ENCODE measurements around the gene C2CD2.

The C2CD2 gene

DNA sequence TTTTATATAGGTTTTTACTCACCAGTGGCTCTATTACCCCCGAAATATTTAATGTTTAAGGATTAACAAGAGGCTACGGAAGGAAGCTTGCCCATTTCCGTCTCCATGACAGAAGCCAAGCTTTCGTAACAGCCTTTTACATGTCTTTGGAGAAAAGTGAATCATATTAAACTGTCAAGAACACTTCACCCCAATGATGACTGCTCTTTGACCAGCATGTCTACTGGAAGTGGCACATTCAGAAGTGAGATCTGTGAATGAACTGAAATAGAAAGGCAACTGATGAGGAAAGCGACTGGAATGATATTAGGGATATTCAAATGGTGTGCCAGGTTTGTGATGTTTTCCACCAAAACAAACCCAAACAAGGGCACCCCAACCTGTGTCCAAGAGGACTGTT lies 66.2 kb downstream of the C2CD2 start:
- DNase-seq (ENCODE audit: low read depth) = no peak

DNA sequence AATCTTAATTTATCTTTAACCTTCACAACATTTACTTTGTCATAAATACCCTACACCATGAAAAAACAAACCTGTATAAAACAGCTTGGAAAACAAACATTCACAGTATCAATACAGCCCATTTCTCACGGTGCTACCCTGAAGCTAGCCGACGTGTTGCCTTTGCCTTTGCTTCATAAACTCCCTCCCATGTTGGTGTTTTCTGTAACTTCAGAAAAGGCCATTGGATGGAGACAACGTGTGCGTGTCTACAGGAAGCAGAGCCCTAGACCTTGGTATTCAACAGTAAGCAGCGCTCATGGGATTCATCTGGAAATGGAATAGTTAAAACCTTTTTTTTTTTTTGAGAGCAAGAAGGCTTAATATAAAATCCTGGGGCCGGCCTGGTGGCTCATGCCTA lies 67.5 kb downstream of the C2CD2 start:
- DNase-seq (ENCODE audit: low read depth) = no peak

DNA sequence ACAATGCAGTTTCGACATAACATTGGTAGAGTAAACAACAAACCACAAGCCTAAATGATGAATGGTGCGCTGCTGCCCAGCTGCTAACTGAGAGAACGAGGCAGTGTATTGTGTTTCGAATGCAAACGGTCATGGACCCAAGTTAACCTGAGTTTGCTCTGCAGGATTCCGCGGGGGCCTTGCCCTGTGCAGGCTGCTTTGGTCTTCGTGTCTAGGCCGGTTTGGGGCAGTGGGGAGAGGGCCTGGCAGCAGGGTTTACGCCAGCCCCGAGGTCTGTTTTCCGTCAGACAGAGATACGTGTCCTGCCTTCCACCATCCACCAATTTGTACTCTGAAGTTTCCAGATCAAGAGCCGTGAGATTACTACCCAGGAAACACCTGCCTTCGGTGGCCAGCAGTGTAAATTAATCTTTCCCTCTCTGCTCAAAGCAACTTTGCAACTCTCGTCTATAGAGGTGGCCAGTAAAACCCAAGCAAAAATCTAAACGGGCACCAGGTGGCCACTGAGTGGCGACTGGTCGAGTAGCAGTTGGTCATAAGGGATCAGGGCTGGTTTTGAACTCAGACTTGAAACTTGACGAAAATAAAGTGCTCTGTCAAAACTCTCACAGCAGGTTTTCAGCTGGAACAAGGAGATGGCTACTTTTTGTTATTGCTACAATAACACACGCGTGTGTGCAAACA lies 68.3 kb downstream of the C2CD2 start:
- DNase-seq (ENCODE audit: low read depth) = no peak

DNA sequence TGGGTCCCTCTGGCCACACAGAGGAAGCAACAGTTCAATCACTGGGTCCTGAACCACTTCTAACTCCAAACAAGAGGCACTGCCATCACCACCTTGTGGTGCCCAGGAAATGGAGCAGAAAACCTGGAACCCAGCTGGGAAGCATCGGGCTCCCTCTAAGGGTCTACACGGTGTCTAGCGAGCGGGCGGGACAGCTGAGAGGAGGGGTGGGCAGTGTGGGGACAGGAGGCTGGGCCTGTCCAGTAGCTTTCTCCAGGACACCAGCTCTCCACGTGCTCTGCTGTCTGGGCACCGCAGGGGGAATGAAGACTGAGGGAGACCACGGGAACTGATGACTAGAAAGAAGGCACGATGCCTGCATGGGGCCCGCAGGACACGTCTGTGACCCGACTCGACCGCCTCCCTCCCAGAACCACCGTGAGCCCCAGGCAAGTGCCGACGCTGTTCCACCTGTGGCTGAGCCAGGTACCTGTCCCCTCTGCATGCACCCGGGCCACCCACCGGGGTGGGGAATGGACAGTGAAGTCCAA lies 69.3 kb downstream of the C2CD2 start:
- no peak for DNase-seq (ENCODE audit: low read depth)

DNA sequence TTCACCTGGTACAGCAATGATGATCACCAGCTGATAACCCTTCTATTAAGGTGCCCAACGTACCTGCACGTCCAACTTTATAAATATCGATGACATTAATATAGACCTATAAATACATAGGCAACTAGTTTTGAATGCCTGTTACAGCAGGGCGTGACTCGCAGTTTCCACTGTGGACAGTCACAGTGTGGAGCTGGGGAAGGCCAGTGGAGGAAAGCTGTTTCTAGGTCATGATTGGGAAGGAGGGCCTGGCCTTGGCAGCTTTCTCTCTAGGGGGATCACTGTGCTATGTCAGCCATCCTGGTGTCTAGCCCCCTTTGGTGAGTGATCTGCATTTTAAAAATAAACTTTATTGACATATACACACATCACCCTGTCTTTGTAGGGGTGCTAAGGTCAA lies 70.2 kb downstream of the C2CD2 start:
- DNase-seq (ENCODE audit: low read depth) = no peak

DNA sequence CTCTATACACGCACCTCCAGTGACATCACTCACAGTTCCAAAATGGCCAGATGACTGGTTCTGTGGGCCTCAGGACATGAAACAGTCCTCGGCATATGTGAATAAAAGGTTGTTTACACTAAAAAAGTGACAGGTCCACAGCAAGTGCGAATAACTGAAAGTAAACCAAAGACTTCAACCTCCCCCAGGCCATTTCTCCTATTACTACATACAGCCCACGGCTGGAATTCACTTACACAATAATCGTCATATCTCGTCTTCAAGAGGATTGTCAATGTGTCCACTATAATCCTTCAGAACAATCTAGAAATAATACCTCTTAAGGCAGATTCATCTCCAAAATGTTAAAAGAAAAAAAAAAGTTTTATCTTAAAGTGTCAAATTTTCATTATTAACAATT lies 72.8 kb downstream of the C2CD2 start:
- no peak for DNase-seq (ENCODE audit: low read depth)

DNA sequence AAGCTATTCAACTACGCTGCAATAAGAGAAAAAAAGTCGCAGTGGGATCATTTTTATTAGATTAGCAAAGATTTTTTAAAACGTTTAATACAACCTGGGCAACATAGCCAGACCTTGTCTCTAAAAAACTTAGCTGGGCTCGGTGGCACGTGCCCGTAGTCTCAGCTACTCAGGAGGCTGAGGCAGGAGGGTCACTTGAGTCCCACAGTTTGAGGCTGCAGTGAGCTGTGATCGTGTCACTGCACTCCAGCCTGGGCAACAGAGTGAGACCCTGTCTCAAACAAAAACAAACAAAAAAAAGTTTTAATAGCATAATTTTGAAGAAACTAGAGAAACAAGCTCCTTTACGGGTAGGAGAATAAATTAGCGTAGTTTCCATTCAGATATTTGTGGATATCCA lies 73.7 kb downstream of the C2CD2 start:
- no peak for DNase-seq (ENCODE audit: low read depth)

DNA sequence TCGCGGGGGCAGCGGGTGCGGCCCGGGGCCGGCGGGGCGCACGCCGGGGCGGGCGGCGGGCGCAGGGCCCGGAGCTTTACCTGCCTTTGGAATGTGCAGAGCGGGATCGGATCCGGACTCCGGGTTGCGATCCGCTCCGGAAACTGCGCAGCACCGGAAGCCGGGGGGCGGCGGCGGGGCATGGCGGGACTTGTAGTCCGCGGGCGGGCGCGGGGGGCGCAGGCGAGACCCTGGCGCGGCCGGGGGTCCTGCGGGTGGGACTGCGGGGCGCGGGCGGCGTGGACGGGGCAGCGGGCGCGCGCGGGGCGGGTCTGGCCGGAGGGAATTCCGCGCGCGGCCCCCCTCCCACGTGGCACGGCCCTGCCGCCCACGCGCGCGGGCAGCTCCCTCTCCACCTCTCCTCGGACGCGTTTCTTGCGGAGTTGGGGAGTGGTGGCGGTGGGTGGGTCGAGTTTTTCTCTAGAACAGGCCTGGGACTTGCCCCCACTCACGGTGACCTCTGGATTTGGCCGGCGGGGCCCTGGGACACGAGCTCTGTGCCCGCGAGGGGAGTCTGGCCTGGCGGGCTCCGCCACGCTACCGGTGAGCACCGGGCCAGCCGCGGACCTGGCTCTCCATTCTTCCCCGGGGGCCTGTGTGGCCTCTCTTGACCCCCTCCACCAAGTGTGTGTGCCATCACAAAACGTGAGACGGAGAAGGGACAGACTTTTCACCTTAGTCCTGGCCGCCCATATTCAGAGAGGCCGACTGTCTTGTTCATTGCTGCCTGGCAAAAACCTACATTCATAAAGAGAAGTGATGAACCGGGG lies 74.4 kb downstream of the C2CD2 start, which contains the start of gene PRDM15:
TSS of gene PRDM15 (minus strand) at position 155 of the 809 bp plus-strand sequence. CDS start 18,981 bp downstream, outside the sequence.
- peak; percentile 75 for DNase-seq (ENCODE audit: low read depth)

DNA sequence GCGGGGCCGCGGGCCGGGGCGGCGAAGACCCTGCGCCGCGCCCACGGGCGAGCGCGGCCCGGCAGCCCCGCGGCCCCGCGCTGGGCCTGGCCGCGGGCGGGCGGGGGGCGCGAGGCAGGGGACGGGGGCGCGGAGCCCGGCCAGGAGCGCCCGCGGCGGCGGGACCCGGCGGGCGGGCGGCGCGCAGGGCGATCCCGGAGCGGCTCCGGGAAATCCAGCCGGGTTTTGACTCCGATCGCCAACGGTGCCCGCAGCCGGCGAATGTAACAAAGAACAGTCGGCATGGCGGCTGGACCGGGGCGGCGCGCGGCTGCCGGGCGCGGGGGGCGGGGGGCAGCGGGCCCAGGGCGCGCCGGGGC lies 75.0 kb downstream of the C2CD2 start:
- peak; percentile 55 for DNase-seq (ENCODE audit: low read depth)

DNA sequence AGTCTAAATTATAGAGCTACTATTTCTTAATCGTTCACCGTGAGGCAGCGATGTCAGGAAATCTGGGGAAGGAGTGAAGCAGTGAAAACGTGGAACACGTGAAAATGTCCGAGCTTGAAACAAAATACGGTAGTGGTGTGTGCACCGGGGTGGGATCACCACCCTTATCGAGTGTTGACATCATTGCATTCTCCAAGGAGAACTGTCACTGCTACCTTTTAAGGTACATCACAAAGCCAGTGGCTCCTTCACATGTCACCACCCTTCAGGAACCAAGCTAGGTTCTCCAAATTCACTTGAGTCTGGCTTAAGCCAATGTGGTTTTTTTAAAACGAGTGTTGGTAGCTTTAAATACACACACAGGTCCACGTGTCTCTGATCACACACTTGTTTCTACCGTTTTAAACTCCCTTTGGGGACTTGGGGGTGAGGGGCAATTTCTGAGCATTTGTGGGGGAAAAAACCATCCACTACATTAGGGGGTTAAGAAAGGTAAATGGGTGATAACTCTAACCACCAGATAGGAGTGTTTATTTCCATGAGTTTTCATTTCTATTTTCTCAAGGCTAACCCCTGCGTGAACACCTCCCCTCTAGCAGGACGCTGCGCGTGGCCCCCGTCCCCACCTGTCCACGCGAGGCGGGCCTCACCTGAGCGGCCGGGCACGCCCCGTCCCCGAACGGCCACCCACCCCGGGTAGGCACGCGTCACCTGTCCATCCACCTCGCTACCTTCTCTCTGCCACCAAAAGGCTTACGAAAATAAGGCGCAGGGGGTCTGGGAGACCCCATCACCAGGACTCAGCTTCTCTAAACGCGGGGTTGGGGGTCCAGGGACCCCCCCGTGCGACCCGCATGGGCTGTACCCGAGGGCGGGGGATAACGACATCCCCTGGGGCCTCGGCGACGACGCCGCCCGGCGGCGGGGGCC lies 75.7 kb downstream of the C2CD2 start:
- peak; percentile 15 for DNase-seq (ENCODE audit: low read depth)

DNA sequence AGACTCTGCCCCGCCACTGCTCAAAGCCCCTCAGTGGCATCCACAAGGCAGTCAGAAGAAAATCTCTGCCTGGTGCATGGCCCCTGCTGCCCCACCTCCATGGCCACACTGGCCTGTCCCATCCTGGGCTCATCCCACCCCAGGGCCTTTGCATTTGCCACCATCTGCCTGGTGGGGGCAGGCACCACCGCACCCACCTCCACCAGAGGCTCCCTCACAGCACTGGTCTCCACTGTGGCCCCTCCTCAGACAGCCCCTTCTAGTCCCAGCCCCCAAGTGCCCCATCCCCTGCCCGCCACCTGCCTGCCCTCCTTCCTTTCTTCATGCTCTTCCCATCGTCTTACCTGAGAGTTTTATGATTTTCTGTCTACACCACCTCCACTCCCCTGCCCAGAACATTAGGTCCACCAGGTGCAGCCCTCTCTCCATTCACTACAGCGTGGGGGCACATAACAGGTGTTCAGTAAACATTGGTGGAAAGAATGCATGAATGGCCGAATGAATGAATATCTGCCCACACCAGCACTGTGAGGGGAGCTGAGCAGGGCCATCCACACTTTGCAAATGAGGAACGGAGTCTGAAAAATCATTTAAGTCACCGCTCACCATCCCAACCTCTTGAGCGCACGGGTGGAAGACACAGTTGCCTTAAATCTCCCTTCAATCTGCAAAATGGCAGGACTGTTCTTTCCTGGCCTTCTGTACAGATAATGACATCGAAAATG lies 76.7 kb downstream of the C2CD2 start:
- DNase-seq (ENCODE audit: low read depth) = no peak

DNA sequence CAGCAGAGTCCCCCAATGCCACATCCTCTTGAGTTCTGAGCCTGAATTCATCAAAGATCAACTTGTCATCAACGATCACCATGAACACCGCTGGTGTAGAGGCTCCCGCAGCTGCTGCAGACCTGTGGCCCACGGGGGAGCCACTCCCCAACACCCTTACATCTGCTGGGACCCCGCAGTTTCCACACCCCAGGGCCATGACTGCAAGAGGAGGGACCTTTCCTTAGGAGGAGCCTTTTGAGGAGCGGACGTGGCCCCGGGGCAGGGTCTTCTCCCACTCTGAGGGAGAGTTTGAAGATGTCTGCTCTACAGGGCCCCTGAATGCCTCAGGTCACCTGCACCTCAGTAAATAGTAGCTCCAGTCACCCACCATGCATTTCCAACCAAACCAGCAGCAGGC lies 77.4 kb downstream of the C2CD2 start:
- DNase-seq (ENCODE audit: low read depth) = no peak

DNA sequence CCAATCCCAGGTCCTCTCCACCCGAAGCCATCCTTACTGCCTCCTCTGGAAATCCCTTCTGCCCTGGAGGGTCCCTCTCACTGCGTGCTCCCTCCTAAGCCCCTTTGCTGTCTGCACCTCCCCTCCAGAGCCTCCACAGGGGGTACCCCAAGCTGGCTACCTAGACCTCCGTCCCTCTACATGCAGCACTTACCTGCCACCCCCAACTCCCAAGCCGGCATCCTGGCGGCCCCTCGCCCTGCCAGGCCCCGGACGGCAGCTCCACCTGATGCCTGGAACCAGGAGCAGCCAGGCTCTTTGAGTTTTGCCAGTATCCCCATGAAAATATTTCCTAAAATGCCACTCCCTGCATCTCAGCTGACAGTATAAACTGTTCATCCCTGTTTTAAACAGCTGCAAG lies 78.7 kb downstream of the C2CD2 start:
- DNase-seq (ENCODE audit: low read depth) = no peak

DNA sequence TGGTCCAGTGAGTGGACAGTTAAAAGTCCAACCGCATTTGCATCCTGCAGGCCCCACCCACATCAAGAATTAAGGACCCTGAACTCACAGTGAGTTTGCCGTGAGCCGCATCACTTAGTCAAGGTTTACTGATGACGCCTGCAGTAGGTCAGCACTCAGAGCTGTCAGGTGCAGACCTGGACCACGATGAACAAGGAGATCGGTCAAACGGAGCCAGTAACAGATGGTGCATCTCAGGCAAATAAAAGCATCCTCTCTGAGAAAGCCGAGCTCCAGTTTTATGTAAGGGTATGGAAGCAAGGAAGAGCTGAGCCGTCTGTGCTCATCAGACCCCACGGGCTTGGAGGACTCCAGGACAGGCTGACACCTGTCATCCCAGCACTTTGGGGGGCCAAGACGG lies 79.2 kb downstream of the C2CD2 start:
- no peak for DNase-seq (ENCODE audit: low read depth)

DNA sequence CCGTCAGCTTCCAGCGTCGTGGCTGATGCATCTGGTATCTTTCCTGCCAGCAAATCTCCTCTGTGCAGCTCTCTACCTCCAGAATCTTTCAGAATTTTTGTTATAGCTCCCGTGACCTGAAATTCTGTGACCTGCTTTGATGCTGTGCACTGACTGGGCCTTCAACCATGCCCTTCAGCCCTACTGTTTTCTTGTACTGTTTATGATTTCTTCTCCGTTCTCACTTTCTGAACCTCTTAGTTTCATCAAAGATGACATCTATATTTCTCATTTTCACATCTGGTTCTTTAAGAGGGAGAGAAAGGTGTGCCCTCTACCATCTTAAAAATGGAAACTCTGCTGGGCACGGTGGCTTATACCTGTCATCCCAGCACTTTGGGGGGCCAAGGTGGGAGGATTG lies 80.4 kb downstream of the C2CD2 start:
- no peak for DNase-seq (ENCODE audit: low read depth)

DNA sequence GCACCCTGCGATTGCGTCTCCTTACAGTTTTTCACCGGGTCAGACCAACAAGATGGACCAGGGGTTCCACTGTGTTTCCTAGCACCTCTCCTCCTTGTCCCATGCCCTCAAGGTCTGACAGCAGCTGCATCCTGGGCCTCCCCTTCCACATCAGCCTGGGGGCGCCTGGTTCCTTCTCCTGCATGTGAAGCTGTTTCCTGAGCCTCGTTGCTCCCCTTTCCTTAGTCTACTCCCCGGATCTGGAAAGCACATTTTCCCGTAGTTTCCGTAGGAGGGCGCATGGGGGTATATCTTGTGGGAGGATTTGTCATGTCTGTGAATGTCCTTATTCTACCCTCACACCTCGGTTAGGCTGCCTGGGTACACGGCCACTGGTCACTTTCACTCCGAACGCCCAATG lies 80.8 kb downstream of the C2CD2 start:
- no peak for DNase-seq (ENCODE audit: low read depth)

DNA sequence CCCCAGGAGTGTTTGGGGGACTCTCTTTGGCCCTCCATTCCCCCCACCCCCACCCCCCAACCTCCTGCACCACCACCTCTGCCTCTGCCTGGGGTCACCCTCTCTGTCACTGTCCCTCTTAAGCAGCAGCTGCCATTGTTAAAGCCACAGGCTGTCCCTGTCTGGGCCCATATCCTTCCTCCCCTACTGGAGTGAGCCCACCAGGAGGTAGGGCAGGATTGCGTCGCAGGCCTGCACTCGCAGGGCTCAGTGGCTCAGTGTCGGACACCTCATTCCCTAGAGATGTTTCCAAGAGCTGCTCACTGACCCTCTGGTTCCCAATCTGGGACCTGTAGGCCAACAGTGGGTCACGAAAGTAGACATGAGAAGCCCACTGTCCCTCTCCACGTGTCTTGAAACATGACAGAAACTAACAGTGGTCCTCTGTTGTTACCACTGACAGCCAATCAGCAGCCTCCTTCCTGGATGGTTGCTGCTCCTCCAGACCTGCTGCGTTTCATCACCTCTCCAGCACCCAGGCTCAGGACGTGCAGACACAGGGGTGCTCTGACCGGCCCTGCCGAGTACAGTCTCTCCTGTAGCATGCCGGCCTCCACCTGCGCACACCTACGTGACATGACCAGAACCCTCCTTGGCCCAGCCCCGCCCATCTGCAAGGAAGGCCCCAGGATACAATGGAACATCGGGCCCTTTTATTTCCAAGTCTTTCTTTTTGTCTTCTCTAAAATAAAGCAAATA lies 82.4 kb downstream of the C2CD2 start:
- no peak for DNase-seq (ENCODE audit: low read depth)

DNA sequence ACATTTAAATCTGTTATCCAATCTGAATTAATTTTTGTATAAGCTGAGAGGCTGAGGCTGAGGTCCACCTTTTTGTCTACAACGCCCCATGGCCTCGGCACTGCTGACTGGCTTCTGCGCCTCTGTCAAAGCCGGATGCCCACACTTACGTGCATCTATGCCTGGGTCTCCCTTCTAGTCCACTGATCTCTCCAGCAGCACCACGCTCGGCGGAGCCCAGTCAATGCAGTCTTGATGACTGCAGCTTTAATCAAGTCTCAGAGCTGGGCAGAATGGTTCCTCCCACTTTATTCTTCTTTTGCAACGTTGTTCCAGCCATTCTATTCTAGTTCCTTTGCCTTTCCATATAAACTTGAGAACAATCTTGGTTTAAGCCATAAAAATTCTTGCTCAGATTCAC lies 84.0 kb downstream of the C2CD2 start:
- no peak for DNase-seq (ENCODE audit: low read depth)

DNA sequence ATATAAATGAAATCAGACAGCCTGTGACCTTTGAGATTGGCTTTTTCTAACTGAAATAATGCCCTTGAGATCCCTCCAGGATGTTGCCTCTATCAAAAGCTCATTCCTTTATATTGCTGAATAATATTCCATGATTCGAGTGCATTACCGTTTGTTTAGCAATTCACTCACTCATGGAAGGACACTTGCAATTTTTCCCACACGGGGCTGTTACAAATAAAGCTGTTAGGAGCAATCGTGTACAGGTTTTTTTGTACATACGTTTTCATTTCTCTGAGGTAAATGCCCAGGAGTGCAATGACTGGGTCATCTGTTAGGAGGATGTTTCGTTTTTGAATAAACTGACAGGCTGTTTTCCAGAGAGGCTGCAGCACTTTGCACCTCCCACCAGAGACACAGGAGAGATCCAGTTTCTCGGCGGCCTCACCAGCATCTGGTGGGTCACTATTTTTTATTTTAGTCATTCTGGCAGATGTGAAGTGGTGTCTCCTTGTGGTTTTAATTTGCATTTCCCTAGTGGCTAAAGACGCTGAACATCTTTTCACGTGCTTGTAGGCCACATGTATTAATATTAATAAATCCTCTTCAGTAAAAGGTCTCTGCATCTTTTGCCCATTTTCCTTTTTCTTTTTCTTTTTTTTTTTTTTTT lies 85.6 kb downstream of the C2CD2 start:
- no peak for DNase-seq (ENCODE audit: low read depth)

DNA sequence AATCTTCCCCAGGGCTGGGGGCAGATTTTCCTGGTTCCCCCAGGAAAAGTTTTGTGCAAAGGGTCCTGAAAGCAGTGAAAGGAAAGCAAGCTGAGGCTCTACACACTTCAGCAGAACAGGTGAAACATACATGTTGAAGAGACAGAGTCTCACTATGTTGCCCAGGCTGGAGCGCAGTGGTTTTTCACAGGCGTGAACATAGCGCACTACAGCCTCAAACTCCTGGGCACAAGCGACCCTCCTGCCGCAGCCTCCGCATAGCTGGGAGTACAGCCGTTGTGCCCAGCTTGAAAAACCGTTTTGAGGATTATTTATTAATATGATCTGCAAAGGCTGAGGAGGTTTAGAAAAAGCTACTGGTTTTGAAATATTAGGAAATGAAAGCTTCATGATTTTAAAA lies 86.5 kb downstream of the C2CD2 start:
- DNase-seq (ENCODE audit: low read depth) = no peak
